Left forelimb (tissue), 1 donor: ENCODE measurements around the gene LHFPL3.
"Not testable (repeated sequence)": the region's sequence is repeated elsewhere in the genome, so short reads cannot be mapped to it uniquely, and the experiment has no call there.

Source experiments
- DNase-seq: peaks from one replicate; pipeline ENCODE4 v3.0.0-alpha.2; 2018; ENCODE audit warnings: low spot score

Gene LHFPL3

GRCh38 chr7:104895522-104896236 lies 567.3 kb downstream of the LHFPL3 start:
- DNase-seq = no peak

- no peak for DNase-seq
Measured at GRCh38 chr7:104898434-104898833, 570.0 kb downstream of the LHFPL3 start.

GRCh38 chr7:104900525-104901239 lies 572.3 kb downstream of the LHFPL3 start:
- DNase-seq = no peak

GRCh38 chr7:104901240-104901619 lies 572.8 kb downstream of the LHFPL3 start:
- no peak for DNase-seq

GRCh38 chr7:104902183-104902582 lies 573.8 kb downstream of the LHFPL3 start:
- DNase-seq = no peak

GRCh38 chr7:104903044-104903443 lies 574.6 kb downstream of the LHFPL3 start:
- no peak for DNase-seq

GRCh38 chr7:104903846-104904245 lies 575.4 kb downstream of the LHFPL3 start:
- no peak for DNase-seq

- no peak for DNase-seq
Measured at GRCh38 chr7:104906032-104906431, 577.6 kb downstream of the LHFPL3 start.

- no peak for DNase-seq
Measured at GRCh38 chr7:104906556-104906955, 578.2 kb downstream of the LHFPL3 start.

GRCh38 chr7:104908636-104909035 lies 580.2 kb downstream of the LHFPL3 start:
- no peak for DNase-seq

- DNase-seq = no peak
Measured at GRCh38 chr7:104909096-104909495, 580.7 kb downstream of the LHFPL3 start.

- DNase-seq = no peak
Measured at GRCh38 chr7:104914421-104914820, 586.0 kb downstream of the LHFPL3 start.

GRCh38 chr7:104921596-104921995 lies 593.2 kb downstream of the LHFPL3 start:
- no peak for DNase-seq

GRCh38 chr7:104922182-104923009 lies 594.0 kb downstream of the LHFPL3 start:
- DNase-seq = no peak

GRCh38 chr7:104923010-104923421 lies 594.6 kb downstream of the LHFPL3 start:
- DNase-seq = no peak

GRCh38 chr7:104926189-104926588 lies 597.8 kb downstream of the LHFPL3 start:
- not testable (repeated sequence) for DNase-seq

- DNase-seq = no peak
Measured at GRCh38 chr7:104926601-104927041, 598.2 kb downstream of the LHFPL3 start.

GRCh38 chr7:104927055-104927454 lies 598.7 kb downstream of the LHFPL3 start:
- no peak for DNase-seq

- no peak for DNase-seq
Measured at GRCh38 chr7:104928721-104929400, 600.5 kb downstream of the LHFPL3 start.

- DNase-seq = no peak
Measured at GRCh38 chr7:104929921-104930320, 601.5 kb downstream of the LHFPL3 start.

GRCh38 chr7:104931181-104931781 lies 602.9 kb downstream of the LHFPL3 start:
- DNase-seq = no peak

GRCh38 chr7:104933022-104933421 lies 604.6 kb downstream of the LHFPL3 start:
- DNase-seq = no peak
